Activated naive CD4-positive, alpha-beta T cell treated with anti-CD3 and anti-CD28 coated beads, Interleukin-2, amount 10 ng/mL, durations not matched to agents 7 days and 5 days (primary cell): ENCODE data around the gene BCAN.

Source experiments
- CTCF ChIA-PET: fragments of 350-600 bp; sonication (Branson Sonifier 250); formaldehyde crosslinking; loops from one replicate; lab custom pipeline; 2021; ENCODE audit warnings: antibody characterized with exemption; lab: Charles Lee
- DNase-seq: peaks from one replicate; pipeline ENCODE4 v3.0.0-alpha.2; 2020
- H3K27ac Mint-ChIP-seq: one replicate; pipeline ENCODE4 v1.8.0; 2021; ENCODE audit warnings: mild to moderate bottlenecking, moderate library complexity, mixed read lengths
- H3K27me3 Mint-ChIP-seq: one replicate; pipeline ENCODE4 v1.8.0; 2021; ENCODE audit warnings: mild to moderate bottlenecking, mixed read lengths
- H3K36me3 Mint-ChIP-seq: one replicate; pipeline ENCODE4 v1.8.0; 2021; ENCODE audit warnings: mixed read lengths
- H3K4me1 Mint-ChIP-seq: one replicate; pipeline ENCODE4 v1.8.0; 2021; ENCODE audit warnings: mixed read lengths
- H3K4me3 Mint-ChIP-seq: one replicate; pipeline ENCODE4 v1.8.0; 2021; ENCODE audit warnings: mild to moderate bottlenecking, moderate library complexity, mixed read lengths
- H3K9me3 Mint-ChIP-seq: one replicate; pipeline ENCODE4 v1.8.0; 2021; ENCODE audit warnings: mixed read lengths

The BCAN gene

DNA sequence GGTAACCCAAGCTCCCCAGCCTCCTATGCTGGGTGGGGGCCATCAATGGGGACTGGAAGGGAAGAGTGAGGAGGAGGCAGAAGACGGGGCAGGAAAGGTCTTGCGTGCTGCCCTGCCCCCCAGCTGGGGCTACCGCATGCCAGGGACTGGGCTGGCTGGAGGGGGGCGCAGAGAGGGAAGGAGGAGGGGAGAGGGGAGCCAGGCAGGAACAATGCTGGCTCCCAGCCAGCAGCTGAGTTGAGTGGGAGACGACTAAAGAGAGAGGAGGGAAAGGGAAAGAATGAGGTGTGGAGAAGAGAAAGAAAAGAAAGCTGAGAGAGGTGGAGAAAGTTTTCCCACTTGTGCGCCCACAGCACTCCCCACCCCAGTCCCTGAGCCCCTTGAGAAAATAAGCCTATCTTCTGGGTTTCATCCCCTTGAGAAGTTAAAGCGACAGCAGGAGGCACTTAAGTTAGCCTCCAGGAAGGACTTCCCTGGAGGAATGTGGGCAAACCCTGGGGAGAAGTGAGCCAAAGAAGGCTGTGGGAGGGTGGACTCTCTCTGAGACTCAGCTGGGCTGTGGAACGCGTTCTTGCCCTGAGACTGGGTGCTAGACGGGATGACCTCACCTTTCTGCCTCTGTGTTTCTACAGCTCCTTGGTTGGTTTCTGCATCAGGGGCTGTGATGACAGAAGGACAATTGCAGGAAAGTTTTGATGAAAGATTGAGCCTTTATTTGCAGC lies 48.2 kb downstream of the BCAN start:
- Mint-ChIP-seq H3K4me1 (peaks cover 27% of the 10 kb centered on the region), H3K36me3 (no peaks in the 10 kb centered on the region), H3K9me3 (no peaks in the 10 kb centered on the region), H3K27me3 (peaks cover 81% of the 10 kb centered on the region), H3K4me3 (no peak overlapping the region), H3K27ac (no peak overlapping the region)
- no peak for DNase-seq
- CTCF ChIA-PET: interaction anchor here (0.6 to 11.3 kb wide), 46 partner anchors 7 to 465 kb away, joined by 3 to 237 read pairs (median 4); partner anchors contain the start of genes CRABP2, HDGF, INSRR and ISG20L2

GRCh38 chr1:156690675-156691036 lies 48.7 kb downstream of the BCAN start:
- Mint-ChIP-seq H3K36me3 (no peaks in the 10 kb centered on the region), H3K9me3 (no peaks in the 10 kb centered on the region), H3K4me1 (peaks cover 27% of the 10 kb centered on the region), H3K4me3 (no peak overlapping the region), H3K27ac (no peak overlapping the region), H3K27me3 (peaks cover 77% of the 10 kb centered on the region)
- CTCF ChIA-PET: interaction anchor here (0.7 to 11.3 kb wide), 23 partner anchors 8 to 464 kb away, joined by 3 to 237 read pairs (median 6); partner anchors contain the start of genes CRABP2, INSRR, ISG20L2 and METTL25B
- DNase-seq: no peak

DNA sequence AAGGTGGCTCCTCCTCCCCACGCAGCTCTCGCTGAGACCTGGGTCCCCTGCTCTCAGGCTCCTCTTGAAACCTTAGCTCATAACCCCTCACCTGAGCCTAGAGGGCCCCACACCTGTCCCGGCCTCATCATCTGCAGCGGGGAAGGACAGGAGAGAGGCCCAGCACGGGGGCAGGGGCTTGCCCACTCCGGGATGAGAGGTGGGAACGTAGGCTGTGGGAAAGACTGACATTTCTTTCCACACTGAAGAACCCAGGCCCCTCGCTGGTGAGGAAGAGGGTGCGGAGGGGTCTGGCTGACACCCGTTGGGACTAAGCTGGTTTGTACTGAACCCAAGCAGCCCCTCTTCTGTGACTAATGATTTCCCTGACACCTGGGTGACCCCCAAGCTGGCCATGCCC lies 49.3 kb downstream of the BCAN start:
- CTCF ChIA-PET: interaction anchor here (0.7 to 11.3 kb wide), 12 partner anchors 9 to 236 kb away, joined by 3 to 237 read pairs (median 7); partner anchors contain the start of genes CRABP2, INSRR, ISG20L2 and METTL25B
- no peak for DNase-seq
- peaks cover 75% of the 10 kb centered on the region for H3K27me3 Mint-ChIP-seq
- no peaks in the 10 kb centered on the region for H3K9me3 Mint-ChIP-seq
- H3K4me1 Mint-ChIP-seq: peaks cover 27% of the 10 kb centered on the region
- no peak overlapping the region for H3K27ac Mint-ChIP-seq
- H3K36me3 Mint-ChIP-seq: no peaks in the 10 kb centered on the region
- H3K4me3 Mint-ChIP-seq: no peak overlapping the region

- Mint-ChIP-seq H3K9me3 (no peaks in the 10 kb centered on the region), H3K36me3 (no peaks in the 10 kb centered on the region), H3K27me3 (peaks cover 80% of the 10 kb centered on the region), H3K27ac (no peak overlapping the region), H3K4me3 (no peak overlapping the region), H3K4me1 (peaks cover 27% of the 10 kb centered on the region)
- CTCF ChIA-PET: interaction anchor here (0.7 to 11.3 kb wide), 9 partner anchors 9 to 235 kb away, joined by 3 to 237 read pairs (median 26); partner anchors contain the start of genes CRABP2, INSRR, ISG20L2 and METTL25B
- no peak for DNase-seq
These were observed 49.9 kb downstream of the BCAN start for GRCh38 chr1:156691665-156692440.

- CTCF ChIA-PET: interaction anchor here (1.4 to 11.3 kb wide), 3 partner anchors 11 to 34 kb away, joined by 5 to 237 read pairs (median 224); partner anchors contain the start of genes CRABP2, ISG20L2, METTL25B and NES
- Mint-ChIP-seq H3K36me3 (no peaks in the 10 kb centered on the region), H3K9me3 (no peaks in the 10 kb centered on the region), H3K4me3 (no peak overlapping the region), H3K27ac (no peak overlapping the region), H3K27me3 (peaks cover 87% of the 10 kb centered on the region), H3K4me1 (peaks cover 27% of the 10 kb centered on the region)
- DNase-seq: no peak
These were observed 50.6 kb downstream of the BCAN start for GRCh38 chr1:156692441-156692924.

GRCh38 chr1:156692925-156693847 lies 51.3 kb downstream of the BCAN start:
- Mint-ChIP-seq H3K9me3 (no peaks in the 10 kb centered on the region), H3K36me3 (no peaks in the 10 kb centered on the region), H3K27me3 (peaks cover 85% of the 10 kb centered on the region), H3K4me3 (no peak overlapping the region), H3K4me1 (peaks cover 27% of the 10 kb centered on the region), H3K27ac (no peak overlapping the region)
- CTCF ChIA-PET: interaction anchor here (1.2 to 11.3 kb wide), 3 partner anchors 10 to 34 kb away, joined by 3 to 237 read pairs (median 224); partner anchors contain the start of genes CRABP2, ISG20L2 and METTL25B
- peak; percentile 40 for DNase-seq

GRCh38 chr1:156693848-156694689 lies 52.2 kb downstream of the BCAN start:
- H3K27ac Mint-ChIP-seq: no peak overlapping the region
- no peaks in the 10 kb centered on the region for H3K36me3 Mint-ChIP-seq
- no peak for DNase-seq
- no peaks in the 10 kb centered on the region for H3K9me3 Mint-ChIP-seq
- CTCF ChIA-PET: interaction anchor here (1.1 to 10.0 kb wide), 4 partner anchors 12 to 33 kb away, joined by 3 to 224 read pairs (median 6); partner anchors contain the start of genes CRABP2, ISG20L2 and METTL25B
- no peak overlapping the region for H3K4me3 Mint-ChIP-seq
- peaks cover 27% of the 10 kb centered on the region for H3K4me1 Mint-ChIP-seq
- peaks cover 85% of the 10 kb centered on the region for H3K27me3 Mint-ChIP-seq

DNA sequence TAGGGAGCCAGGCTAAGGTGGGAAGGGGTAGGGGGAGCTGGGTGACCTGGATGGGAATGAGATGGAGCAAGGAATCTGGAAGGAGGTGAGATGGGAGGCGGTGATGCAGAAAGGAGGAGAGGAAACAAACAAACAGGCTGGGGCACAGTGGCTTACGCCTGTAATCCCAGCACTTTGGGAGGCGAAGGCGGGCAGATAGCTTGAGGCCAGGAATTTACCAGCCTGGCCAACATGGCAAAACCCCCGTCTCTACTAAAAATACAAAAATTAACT lies 52.7 kb downstream of the BCAN start:
- no peak for DNase-seq
- Mint-ChIP-seq H3K27ac (no peak overlapping the region), H3K9me3 (no peaks in the 10 kb centered on the region), H3K36me3 (no peaks in the 10 kb centered on the region), H3K4me1 (peaks cover 23% of the 10 kb centered on the region), H3K27me3 (peaks cover 84% of the 10 kb centered on the region), H3K4me3 (no peak overlapping the region)
- CTCF ChIA-PET: interaction anchor here (1.1 to 2.5 kb wide), 2 partner anchors 11 to 31 kb away, joined by 3 to 9 read pairs; partner anchors contain the start of gene CRABP2

DNA sequence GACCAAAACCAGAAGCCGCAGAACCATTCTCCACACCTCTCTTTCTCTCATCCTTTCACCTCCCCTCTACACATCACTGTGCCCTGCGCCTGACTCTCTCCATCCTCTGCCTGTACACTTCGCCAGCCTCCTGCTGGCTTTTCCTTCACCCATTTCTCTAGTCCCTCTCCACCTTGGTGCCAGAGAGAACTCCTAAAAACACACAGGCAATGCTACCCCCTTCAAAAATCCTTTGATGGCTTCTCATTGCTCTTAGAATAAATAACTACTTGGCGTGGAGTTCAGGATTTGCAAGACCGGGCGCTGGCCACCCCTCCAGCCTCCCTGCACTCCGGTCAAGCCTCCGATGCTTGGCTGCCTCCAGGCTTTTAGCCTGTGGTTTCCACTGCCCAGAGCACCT lies 54.8 kb downstream of the BCAN start:
- no peak overlapping the region for H3K4me3 Mint-ChIP-seq
- CTCF ChIA-PET: interaction anchor here (2.5 kb wide), 1 partner anchor 29 kb away, joined by 9 read pairs; no protein-coding TSS in a partner anchor
- no peak for DNase-seq
- peaks cover 21% of the 10 kb centered on the region for H3K4me1 Mint-ChIP-seq
- peaks cover 82% of the 10 kb centered on the region for H3K27me3 Mint-ChIP-seq
- H3K9me3 Mint-ChIP-seq: no peaks in the 10 kb centered on the region
- H3K27ac Mint-ChIP-seq: no peak overlapping the region
- no peaks in the 10 kb centered on the region for H3K36me3 Mint-ChIP-seq

DNA sequence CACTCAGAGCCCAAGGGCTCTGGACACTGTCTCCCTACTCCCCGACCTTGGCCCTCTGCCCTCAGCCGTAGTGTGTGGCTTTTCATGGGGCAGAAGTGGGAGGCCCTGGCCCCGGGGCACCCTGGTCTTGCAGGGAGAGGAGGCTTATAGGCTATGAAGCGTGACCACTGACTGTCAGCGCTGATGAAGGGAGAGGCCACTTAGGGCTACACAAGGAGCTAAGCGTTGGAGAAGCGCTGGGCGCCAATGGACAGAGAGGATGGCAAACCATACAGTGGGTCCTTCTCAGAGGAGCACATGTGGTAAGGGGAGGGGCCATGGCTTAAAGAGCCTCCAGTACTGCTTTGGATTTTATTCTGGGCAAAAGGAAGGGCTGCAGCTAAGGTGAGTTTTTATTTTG lies 55.6 kb downstream of the BCAN start:
- CTCF ChIA-PET: interaction anchor here (3.7 to 12.1 kb wide), 2 partner anchors 10 to 28 kb away, joined by 17 to 237 read pairs; no protein-coding TSS in a partner anchor
- no peaks in the 10 kb centered on the region for H3K9me3 Mint-ChIP-seq
- no peaks in the 10 kb centered on the region for H3K36me3 Mint-ChIP-seq
- peaks cover 13% of the 10 kb centered on the region for H3K4me1 Mint-ChIP-seq
- no peak for DNase-seq
- H3K4me3 Mint-ChIP-seq: no peak overlapping the region
- H3K27ac Mint-ChIP-seq: no peak overlapping the region
- H3K27me3 Mint-ChIP-seq: peaks cover 82% of the 10 kb centered on the region

- Mint-ChIP-seq H3K9me3 (no peaks in the 10 kb centered on the region), H3K27me3 (peaks cover 82% of the 10 kb centered on the region), H3K27ac (no peak overlapping the region), H3K4me3 (no peak overlapping the region), H3K4me1 (peaks cover 2% of the 10 kb centered on the region), H3K36me3 (no peaks in the 10 kb centered on the region)
- CTCF ChIA-PET: interaction anchor here (1.2 to 12.1 kb wide), 3 partner anchors 12 to 27 kb away, joined by 3 to 237 read pairs (median 17); no protein-coding TSS in a partner anchor
- no peak for DNase-seq
These were observed 57.1 kb downstream of the BCAN start for GRCh38 chr1:156698995-156699394.

DNA sequence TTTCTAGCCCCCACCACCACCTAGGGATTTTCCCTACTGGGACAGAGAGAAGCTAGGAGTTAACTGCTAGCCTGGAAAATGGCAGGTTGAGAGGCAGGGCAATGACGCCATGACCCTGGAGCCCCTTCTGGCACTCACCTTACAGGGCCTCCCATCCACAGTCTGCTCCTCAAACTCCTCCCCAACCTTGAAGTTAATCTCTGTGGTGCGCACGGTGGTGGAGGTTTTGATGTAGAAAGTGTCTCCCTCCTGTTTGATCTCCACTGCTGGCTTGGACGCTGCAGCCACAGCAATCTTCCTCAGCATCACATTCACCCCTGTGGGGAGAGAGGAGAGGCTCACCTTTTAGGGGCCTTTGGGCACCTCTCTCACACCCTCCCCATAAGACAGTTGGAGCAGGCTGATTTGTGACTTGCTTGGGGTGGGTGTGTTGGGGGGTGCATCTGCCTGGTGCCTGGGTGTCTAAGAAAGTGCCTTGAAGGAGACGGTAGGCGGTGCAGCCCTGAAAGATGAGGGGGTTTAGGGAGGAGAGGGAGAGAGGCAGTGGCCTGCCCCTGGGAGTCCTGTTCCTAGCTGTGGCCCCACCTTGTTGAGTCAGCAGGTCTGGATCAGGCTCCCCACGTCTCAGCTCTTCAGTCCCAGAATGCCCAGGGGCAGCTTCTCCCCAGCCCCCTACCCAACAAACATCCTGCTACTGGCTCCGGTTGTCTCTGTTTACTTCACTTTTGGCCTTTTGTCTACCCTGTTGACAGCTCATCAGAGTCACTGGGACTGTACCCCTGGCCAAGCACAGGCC lies 59.0 kb downstream of the BCAN start:
- Mint-ChIP-seq H3K36me3 (no peaks in the 10 kb centered on the region), H3K4me3 (no peak overlapping the region), H3K27ac (no peak overlapping the region), H3K4me1 (peaks cover 9% of the 10 kb centered on the region), H3K9me3 (no peaks in the 10 kb centered on the region), H3K27me3 (peaks cover 90% of the 10 kb centered on the region)
- DNase-seq: no peak
- CTCF ChIA-PET: interaction anchor here (0.8 to 12.1 kb wide), 5 partner anchors 13 to 43 kb away, joined by 3 to 237 read pairs (median 10); no protein-coding TSS in a partner anchor
